Endothelial cell (in vitro differentiated cells): ENCODE results near the gene TTLL7. TPM values are rescaled to one million over a fixed set of nuclear protein-coding genes. Genes with fewer than 3 reads are reported as not detected.

ENCODE experiments used
- DNase-seq: peaks from one replicate; pipeline ENCODE4 v3.0.0; 2021; ENCODE audit warnings: low spot score
- H3K27ac Mint-ChIP-seq: one replicate; pipeline ENCODE4 v1.8.0; 2021; ENCODE audit warnings: mixed read lengths, inconsistent platforms; ENCODE audit not compliant: unreplicated experiment
- H3K27me3 Mint-ChIP-seq: one replicate; pipeline ENCODE4 v1.8.0; 2021; ENCODE audit warnings: mild to moderate bottlenecking, moderate library complexity, mixed read lengths, inconsistent platforms; ENCODE audit not compliant: unreplicated experiment
- H3K36me3 Mint-ChIP-seq: one replicate; pipeline ENCODE4 v1.8.0; 2021; ENCODE audit warnings: mild to moderate bottlenecking, low read depth, mixed read lengths, inconsistent platforms; ENCODE audit not compliant: unreplicated experiment
- H3K4me1 Mint-ChIP-seq: one replicate; pipeline ENCODE4 v1.8.0; 2021; ENCODE audit warnings: mild to moderate bottlenecking, mixed read lengths, inconsistent platforms; ENCODE audit not compliant: unreplicated experiment
- H3K4me3 Mint-ChIP-seq: one replicate; pipeline ENCODE4 v1.8.0; 2021; ENCODE audit warnings: mild to moderate bottlenecking, mixed read lengths, inconsistent platforms; ENCODE audit not compliant: unreplicated experiment
- H3K9me3 Mint-ChIP-seq: one replicate; pipeline ENCODE4 v1.8.0; 2021; ENCODE audit warnings: mixed read lengths, inconsistent platforms; ENCODE audit not compliant: unreplicated experiment
- CTCF ChIP-seq: fragments of 200-600 bp; sonication (generic); IDR thresholded peaks from one replicate; pipeline ENCODE4 v1.5.0; 2021; ENCODE audit warnings: antibody characterized with exemption; ENCODE audit not compliant: unreplicated experiment
- total RNA-seq: library from RNA; stranded (reverse); fragmentation: NEBNext Ultra II Directional; extraction: Animal tissue kit (Norgen Biotek cat#: 25700); gene quantifications from one replicate; pipeline ENCODE4 v1.2.1, GENCODE V29; 2021; ENCODE audit not compliant: unreplicated experiment

Gene TTLL7
- total RNA-seq, 1 donor from 2014 or later: 2.7 TPM

GRCh38 chr1:84027368-84027767 lies 28.4 kb upstream of the TTLL7 start:
- Mint-ChIP-seq H3K36me3 (no peaks in the 10 kb centered on the region), H3K27ac (no peak overlapping the region), H3K9me3 (no peaks in the 10 kb centered on the region), H3K4me1 (no peaks in the 10 kb centered on the region), H3K27me3 (no peaks in the 10 kb centered on the region), H3K4me3 (no peak overlapping the region)
- no peak for DNase-seq
- no peak for TF ChIP-seq CTCF

GRCh38 chr1:84025966-84026365 lies 27.0 kb upstream of the TTLL7 start:
- Mint-ChIP-seq H3K4me3 (no peak overlapping the region), H3K36me3 (no peaks in the 10 kb centered on the region), H3K9me3 (no peaks in the 10 kb centered on the region), H3K27me3 (no peaks in the 10 kb centered on the region), H3K27ac (no peak overlapping the region), H3K4me1 (no peaks in the 10 kb centered on the region)
- no peak for TF ChIP-seq CTCF
- DNase-seq: no peak

DNA sequence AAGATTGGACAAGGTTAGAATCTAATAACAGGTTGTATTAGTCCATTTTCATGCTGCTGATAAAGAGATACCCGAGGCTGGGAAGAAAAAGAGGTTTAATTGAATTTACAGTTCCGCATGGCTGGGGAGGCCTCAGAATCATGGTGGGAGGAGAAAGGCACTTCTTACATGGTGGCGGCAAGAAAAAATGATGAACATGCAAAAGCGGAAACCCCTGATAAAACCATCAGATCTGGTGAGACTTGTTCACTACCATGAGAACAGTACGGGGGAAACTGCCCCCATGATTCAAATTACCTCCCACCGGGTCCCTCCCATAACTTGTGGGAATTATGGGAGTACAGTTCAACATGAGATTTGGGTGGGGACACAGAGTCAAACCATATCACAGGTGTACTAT lies 22.9 kb upstream of the TTLL7 start:
- Mint-ChIP-seq H3K4me3 (no peak overlapping the region), H3K4me1 (peaks cover 5% of the 10 kb centered on the region), H3K27me3 (no peaks in the 10 kb centered on the region), H3K27ac (no peak overlapping the region), H3K36me3 (no peaks in the 10 kb centered on the region), H3K9me3 (no peaks in the 10 kb centered on the region)
- TF ChIP-seq CTCF: no peak
- no peak for DNase-seq

- Mint-ChIP-seq H3K4me1 (peaks cover 5% of the 10 kb centered on the region), H3K36me3 (no peaks in the 10 kb centered on the region), H3K9me3 (no peaks in the 10 kb centered on the region), H3K4me3 (no peak overlapping the region), H3K27ac (no peak overlapping the region), H3K27me3 (no peaks in the 10 kb centered on the region)
- no peak for DNase-seq
- no peak for TF ChIP-seq CTCF
Measured at GRCh38 chr1:84020151-84020550, 21.2 kb upstream of the TTLL7 start.

- Mint-ChIP-seq H3K4me3 (no peak overlapping the region), H3K4me1 (peaks cover 5% of the 10 kb centered on the region), H3K27ac (no peak overlapping the region), H3K36me3 (no peaks in the 10 kb centered on the region), H3K9me3 (no peaks in the 10 kb centered on the region), H3K27me3 (no peaks in the 10 kb centered on the region)
- no peak for DNase-seq
- TF ChIP-seq CTCF: no peak
Measured at GRCh38 chr1:84019217-84019616, 20.3 kb upstream of the TTLL7 start.
